Measurements from ENCODE around the gene CRYBB3.

CRYBB3 gene

DNA sequence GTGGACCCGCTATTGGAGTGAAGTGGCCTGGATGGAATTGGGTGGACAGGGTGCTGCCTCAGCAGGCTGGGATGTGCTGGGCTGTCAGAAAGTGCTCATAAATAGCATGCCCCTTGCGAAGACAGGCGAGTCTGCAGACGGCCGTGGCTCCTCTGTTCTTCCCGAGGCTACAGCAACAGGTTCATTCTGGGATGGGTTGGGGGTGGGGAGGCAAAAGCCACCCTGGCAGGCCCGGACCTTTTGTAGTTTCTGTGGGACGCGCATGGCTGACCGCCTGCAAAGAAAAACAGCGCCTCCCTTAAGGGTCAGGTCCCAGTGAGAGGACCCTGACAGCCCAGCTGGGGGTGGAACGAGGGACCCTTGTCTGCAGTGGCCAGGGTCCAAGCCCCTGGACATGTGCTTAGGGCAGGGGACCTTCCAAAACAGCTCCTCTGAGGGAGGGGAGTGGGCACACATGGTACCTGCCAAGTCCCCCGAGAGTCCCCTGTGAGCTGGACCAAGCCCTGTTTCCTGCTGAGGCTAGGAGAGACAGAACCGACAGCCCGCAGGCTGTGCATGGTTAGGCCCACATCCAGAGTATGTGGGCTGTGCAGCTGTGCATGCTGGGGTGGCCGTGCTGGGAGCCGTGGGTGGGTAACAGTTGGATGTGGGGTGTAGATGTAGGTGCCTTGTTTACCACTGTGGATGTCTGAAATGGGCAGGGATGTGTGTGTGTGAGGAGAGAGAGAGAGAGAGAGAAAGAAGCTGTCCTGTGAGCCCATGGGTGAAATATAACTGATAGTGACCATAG lies at the start of gene CRYBB3:
TSS of gene CRYBB3 (plus strand) at position 128 of the 790 bp plus-strand sequence. CDS start 1,539 bp downstream, outside the sequence.
- DNase-seq, result no peak

GRCh38 chr22:25153961-25154666 lies 45.5 kb upstream of the CRYBB3 start:
- DNase-seq, result no peak

GRCh38 chr22:25154667-25154999 lies 45.0 kb upstream of the CRYBB3 start:
- no peak for DNase-seq

- DNase-seq, result no peak
Measured at GRCh38 chr22:25156736-25157135, 42.9 kb upstream of the CRYBB3 start.

DNA sequence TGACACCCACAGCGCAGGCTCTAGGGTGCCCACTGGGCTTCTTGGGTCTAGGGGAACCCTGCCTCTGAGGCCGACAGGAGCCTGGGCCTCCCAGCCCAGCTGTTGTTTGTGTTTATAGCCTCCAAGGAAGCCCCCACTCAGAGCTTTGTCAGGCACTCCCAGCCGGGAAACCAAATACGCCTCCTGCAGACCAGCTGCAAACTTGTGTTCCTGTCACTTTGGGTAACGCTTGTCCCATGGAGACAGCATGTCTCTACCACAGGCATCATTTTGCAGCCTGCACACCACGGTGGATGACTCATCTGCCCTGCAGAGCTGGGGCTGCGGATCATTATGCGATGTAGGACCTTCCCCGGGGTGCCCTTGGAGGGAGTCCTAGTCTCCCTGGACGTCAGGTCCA lies 40.6 kb upstream of the CRYBB3 start:
- DNase-seq, result no peak

GRCh38 chr22:25160120-25160996 lies 39.3 kb upstream of the CRYBB3 start:
- DNase-seq, result no peak

DNA sequence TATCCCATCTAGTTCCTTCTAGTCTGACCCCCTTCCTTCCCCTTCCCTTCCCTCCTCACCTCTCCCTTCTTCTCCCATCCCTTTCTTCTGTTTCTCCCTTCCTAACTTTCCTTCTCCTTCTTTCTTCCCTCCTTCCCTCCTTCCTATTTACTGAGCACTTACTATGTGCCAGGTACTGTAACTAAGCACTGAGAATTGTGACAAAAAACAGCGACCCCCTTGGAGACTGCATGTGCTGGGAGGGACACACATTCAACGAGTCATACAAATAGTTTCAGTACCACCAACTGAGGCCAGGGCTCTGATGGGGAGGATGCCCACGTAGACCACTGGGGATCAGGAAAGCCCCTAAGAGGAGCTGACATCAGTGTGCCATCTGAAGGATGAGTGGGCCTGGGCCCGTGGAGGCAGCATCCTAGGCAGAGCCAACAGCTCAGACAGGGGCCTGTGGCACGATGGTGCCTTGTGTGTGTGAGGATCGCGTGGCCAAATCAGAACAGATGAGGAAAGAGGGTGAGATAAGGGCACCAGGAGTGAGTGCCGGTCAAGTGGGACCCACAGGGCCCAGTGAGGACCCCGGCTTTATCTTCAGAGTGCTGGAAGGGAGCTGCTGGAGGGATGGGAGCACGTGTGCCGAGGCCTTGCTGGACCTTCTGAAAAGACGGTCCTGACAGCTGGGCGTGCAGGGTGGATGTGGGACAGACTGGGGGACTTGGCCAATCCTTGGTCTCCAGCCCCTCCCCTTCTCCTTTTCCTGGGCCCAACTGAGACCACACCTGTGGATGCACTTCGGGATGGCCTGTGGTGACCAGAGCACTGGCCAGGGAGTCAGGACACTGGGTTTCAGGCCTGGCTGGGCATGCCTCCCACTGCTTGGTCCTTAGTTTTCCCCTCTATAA lies 38.4 kb upstream of the CRYBB3 start:
- DNase-seq, result no peak

DNA sequence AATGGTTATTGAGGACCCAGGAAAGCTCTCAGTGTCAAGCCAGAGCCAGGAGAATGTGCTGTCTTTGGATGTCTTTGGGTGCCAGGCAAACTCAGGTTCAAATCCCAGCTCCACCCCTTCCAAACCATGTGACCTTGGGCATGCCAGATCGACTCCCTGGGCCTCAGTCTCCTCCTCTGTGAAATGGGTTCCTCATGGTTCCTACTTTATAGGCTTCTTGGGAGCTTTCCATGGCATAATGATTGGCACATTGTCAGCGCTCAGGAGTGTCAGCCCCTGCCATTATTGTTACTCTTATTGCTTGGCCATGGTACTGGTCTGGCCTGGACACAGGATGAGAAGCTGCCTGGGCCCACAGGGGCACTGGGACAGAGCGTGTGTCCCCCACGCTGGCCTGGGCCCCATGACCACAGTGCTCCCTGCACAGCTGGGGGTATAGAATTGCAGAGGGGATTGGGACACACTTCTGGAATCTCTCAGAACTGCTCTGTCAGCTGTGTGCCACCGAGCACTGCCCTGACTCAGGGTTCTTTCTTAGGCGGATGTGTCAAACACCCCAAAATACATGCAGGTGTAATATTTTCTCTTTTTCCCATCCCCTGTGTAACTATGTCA lies 37.6 kb upstream of the CRYBB3 start:
- DNase-seq, result no peak

GRCh38 chr22:25162561-25162960 lies 37.1 kb upstream of the CRYBB3 start:
- no peak for DNase-seq

DNA sequence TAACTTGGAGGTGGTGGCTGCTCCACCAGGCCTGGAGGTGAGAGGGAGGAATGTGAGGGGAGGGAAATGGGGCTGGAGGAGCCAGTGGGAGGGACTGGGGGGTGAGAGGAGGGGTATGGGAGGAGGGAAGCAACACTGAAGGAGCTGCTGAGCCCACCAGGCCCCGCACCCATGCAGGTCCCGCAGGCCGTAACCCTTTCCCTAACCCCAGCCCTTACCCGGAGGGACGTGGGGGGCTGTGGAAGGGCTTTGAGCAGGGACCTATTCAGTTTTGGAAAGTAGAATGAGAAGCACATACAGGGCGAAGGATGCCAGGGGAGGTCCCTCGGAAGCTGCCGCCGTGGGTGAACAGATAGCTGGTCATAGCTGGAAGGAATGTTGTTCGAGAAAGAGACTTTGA lies 33.9 kb upstream of the CRYBB3 start:
- no peak for DNase-seq

- DNase-seq, result no peak
Measured at GRCh38 chr22:25166266-25167040, 33.2 kb upstream of the CRYBB3 start.

DNA sequence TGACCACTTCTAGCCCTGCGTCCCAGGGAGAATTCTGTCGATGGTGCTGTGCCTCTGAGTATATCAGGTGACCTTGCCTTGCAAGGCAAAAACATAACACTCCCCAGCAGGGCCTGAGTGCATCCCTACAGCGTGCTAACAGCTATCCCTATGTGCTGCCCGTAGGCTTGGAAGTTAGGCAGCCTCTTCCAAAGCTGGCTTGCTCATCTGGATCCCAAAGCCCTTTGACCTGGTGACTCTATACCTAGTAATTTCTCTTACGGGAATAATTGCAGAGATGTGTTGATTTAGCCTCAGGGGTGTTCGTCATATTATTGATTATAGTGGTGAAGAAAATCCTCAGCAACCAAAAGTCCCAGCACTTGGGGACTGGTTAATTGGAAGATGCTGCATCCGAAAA lies 32.6 kb upstream of the CRYBB3 start:
- no peak for DNase-seq

DNA sequence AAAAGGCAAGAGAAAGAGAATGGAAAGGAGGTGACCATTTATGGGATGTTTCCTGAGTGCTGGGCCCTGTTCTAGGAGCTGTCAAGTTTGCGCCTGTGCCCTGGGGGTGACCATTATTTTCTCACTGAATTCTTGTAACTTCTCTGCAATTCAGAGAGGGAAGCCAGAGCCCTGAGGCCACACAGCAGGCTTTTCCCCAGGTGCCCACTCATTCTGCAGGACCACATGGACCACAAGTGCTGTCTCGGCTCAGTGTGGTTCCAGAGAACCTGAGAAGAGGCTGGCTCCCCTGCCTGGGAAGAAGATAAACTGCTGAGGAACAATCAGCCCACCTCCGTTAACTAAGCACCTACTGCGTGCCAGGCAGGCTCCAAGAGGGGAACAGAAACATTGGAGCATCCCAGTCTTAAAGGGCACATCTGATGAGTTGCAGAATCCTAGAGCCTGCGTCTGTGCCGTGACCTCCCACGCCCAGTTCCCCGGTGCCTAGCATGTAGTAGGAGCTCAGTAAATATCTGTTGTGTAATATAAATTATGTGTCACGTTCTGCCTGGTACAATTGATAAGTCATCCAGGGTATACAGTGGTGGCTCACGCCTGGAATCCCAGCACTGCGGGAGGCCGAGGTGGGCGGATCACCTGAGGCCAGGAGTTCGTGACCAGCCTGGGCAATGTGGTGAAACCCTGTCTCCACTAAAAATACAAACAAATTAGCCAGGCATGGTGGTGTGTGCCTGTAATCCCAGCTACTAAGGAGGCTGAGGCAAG lies 31.6 kb upstream of the CRYBB3 start:
- DNase-seq, result no peak

DNA sequence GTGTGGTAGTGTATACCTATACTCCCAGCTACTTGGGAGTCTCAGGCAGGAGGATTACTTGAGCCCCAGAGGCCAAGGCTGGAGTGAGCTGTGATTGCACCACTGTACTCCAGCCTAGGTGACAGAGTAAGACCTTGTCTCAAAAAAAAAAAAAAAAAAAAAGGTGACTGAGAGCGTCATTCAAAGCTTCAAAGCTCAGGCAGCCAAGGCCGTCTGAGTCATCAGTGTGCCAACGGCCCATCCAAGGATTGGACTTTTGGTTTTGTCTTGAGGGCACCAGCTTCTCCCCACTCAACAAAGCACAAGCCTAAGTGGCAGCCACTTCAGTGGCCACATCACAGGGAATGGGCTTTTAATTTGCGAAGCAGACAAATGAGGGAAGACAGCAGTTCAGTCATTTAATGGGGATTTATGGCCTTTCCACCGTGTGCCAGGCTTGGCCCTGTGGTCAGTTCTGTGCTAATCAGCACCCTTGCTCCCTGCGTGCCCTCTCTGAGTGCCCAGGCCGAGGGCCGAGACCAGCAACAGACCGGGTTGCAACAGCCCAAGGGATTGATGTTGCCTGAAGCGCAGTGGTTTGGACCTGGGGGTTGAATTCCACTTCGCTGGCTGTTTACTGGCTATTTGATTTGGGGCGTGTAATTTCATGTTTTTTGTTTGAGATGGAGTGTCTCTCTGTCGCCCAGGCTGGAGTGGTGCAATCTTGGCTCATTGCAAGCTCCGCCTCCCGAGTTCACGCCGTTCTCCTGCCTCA lies 30.2 kb upstream of the CRYBB3 start:
- DNase-seq, result no peak

DNA sequence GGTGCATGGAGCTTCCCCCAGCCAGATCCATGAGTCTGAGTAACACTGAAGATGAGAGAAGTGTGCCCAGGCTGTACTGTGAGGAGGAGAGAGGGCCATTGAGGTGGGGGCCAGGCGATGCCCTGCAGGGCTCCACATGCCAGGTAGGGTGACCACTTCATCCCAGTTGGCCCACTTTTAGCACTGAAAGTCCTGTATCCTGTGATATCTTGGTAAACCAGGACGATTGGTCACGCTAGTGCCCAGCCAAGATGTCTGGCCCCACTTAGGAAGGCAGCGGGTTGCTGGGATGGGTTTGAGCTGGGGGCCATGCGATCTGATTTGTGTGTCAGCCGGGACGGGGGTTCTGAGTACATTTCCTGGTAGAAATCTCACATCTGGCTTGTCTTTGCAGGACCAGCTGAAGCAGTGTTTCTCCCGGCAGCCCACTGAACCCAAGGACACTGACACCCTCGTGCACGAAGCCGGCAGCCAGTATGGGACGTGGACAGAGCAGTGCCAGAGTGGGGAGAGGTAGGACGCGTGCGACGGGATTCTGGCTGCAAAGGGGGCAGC lies 29.2 kb upstream of the CRYBB3 start:
- no peak for DNase-seq

- peak; percentile 22 to 33 for DNase-seq
Measured at GRCh38 chr22:25172153-25172552, 27.5 kb upstream of the CRYBB3 start.

- DNase-seq, result no peak
Measured at GRCh38 chr22:25174156-25174887, 25.3 kb upstream of the CRYBB3 start.

GRCh38 chr22:25174888-25175411 lies 24.7 kb upstream of the CRYBB3 start:
- DNase-seq, result no peak
